ENCODE measurements around the gene PIP5K1C. TPM values are rescaled to one million over a fixed set of nuclear protein-coding genes. Genes with fewer than 3 reads are reported as not detected.

Gene PIP5K1C
- total and polyA plus RNA-seq, 10 of the 15 experiments (the other 5 are each of a cell fraction or from before 2014, with no cell fraction given) = 0.39 to 19.6 (median 5.3) TPM

DNA sequence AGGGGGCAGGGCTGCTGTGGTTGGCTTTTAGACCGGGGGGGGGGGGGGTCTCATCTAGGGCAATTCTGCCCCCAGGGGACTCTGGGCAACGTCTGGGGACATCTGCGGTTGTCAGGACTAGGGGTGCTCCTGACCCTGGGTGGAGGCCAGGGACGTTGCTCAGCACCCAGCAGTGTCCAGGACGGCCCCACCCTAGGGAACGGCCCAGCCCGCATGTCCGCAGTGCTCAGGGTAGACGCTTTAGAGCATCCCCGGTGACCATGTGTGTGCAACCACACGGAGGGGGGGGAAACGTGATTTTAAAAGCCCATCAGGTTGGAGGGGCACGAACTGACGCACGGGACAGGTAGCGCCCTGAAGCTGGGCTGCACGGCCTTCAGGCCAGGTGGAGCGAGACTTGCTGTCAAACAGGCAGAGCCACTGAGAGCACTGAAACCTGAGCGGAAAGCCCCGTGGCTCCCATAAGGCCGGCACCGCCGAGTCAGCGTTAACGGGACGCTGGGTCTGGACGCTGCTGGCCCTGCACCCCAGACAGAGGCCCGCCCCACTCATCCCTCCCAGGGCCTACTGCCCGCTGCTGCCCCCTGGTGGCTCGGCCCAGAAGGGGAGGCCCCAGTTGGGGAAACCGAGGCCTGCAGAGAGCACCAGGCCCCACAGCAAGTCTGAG is 82.0 kb downstream of the PIP5K1C start (continued):
- TF ChIP-seq, protein P1, sequence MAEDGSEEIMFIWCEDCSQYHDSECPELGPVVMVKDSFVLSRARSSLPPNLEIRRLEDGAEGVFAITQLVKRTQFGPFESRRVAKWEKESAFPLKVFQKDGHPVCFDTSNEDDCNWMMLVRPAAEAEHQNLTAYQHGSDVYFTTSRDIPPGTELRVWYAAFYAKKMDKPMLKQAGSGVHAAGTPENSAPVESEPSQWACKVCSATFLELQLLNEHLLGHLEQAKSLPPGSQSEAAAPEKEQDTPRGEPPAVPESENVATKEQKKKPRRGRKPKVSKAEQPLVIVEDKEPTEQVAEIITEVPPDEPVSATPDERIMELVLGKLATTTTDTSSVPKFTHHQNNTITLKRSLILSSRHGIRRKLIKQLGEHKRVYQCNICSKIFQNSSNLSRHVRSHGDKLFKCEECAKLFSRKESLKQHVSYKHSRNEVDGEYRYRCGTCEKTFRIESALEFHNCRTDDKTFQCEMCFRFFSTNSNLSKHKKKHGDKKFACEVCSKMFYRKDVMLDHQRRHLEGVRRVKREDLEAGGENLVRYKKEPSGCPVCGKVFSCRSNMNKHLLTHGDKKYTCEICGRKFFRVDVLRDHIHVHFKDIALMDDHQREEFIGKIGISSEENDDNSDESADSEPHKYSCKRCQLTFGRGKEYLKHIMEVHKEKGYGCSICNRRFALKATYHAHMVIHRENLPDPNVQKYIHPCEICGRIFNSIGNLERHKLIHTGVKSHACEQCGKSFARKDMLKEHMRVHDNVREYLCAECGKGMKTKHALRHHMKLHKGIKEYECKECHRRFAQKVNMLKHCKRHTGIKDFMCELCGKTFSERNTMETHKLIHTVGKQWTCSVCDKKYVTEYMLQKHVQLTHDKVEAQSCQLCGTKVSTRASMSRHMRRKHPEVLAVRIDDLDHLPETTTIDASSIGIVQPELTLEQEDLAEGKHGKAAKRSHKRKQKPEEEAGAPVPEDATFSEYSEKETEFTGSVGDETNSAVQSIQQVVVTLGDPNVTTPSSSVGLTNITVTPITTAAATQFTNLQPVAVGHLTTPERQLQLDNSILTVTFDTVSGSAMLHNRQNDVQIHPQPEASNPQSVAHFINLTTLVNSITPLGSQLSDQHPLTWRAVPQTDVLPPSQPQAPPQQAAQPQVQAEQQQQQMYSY (CRISPR knock-in tag; IDR thresholded peaks at IDR 0.05) = no peak

DNA sequence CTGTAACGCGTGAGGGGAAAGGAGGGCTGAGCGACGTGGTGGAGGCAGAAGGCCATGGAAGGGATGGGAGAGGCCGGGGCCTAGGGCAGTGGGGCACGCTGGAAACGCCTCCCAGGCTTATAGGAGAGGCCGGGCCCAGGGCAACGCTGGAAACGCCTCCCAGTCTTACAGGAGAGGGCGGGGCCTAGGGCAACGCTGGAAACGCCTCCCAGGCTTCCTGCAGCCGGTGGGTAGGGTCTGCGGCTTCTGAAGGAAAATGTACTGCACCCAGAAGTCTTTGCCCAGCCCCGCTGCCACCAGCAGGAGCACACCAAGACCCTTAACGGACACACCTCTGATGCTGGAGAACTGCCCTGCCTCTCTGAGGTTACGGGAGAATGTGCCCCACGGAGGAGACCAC is 82.8 kb downstream of the PIP5K1C start:
- FAIRE-seq = no peak
- no peak overlapping the region for H3K27ac ChIP-seq (ENCODE audit: control insufficient read depth, insufficient read depth)
- DNase-seq (ENCODE audit: low read depth, low spot score) = no peak
- no peak for ATAC-seq
- no peak overlapping the region for H3K4me2 ChIP-seq (ENCODE audit: control insufficient read depth, insufficient read depth)
- BruUV-seq (replicated peaks) = no TSS peak
- H3K9me3 ChIP-seq (replicated peaks; ENCODE audit: control insufficient read depth, insufficient read depth, low read length) = no peaks in the 10 kb centered on the region
- TF ChIP-seq EP300 (IDR thresholded peaks at IDR 0.05; ENCODE audit: borderline replicate concordance in 1 of 2, control insufficient read depth in 1 of 2, low read depth in 2 of 2, low read length in 2 of 2) (no peak), NBN (IDR thresholded peaks at IDR 0.05) (no peak), ZBED1 (IDR thresholded peaks at IDR 0.05; ENCODE audit: borderline replicate concordance) (no peak), MXI1 (IDR thresholded peaks at IDR 0.05; ENCODE audit: low read depth, low read length) (no peak), CREM (IDR thresholded peaks at IDR 0.05; ENCODE audit: low read depth) (no peak), CHD1 (IDR thresholded peaks at IDR 0.05; ENCODE audit: low read depth, low read length) (no peak), TCF12 (IDR thresholded peaks at IDR 0.05; ENCODE audit: low read depth, low read length) (no peak)
- TF ChIP-seq, protein P2, sequence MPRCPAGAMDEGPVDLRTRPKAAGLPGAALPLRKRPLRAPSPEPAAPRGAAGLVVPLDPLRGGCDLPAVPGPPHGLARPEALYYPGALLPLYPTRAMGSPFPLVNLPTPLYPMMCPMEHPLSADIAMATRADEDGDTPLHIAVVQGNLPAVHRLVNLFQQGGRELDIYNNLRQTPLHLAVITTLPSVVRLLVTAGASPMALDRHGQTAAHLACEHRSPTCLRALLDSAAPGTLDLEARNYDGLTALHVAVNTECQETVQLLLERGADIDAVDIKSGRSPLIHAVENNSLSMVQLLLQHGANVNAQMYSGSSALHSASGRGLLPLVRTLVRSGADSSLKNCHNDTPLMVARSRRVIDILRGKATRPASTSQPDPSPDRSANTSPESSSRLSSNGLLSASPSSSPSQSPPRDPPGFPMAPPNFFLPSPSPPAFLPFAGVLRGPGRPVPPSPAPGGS (IDR thresholded peaks at IDR 0.05; ENCODE audit: borderline replicate concordance, insufficient read depth, low read depth, low read length, poor library complexity, severe bottlenecking) = no peak
- TF ChIP-seq, protein P3, sequence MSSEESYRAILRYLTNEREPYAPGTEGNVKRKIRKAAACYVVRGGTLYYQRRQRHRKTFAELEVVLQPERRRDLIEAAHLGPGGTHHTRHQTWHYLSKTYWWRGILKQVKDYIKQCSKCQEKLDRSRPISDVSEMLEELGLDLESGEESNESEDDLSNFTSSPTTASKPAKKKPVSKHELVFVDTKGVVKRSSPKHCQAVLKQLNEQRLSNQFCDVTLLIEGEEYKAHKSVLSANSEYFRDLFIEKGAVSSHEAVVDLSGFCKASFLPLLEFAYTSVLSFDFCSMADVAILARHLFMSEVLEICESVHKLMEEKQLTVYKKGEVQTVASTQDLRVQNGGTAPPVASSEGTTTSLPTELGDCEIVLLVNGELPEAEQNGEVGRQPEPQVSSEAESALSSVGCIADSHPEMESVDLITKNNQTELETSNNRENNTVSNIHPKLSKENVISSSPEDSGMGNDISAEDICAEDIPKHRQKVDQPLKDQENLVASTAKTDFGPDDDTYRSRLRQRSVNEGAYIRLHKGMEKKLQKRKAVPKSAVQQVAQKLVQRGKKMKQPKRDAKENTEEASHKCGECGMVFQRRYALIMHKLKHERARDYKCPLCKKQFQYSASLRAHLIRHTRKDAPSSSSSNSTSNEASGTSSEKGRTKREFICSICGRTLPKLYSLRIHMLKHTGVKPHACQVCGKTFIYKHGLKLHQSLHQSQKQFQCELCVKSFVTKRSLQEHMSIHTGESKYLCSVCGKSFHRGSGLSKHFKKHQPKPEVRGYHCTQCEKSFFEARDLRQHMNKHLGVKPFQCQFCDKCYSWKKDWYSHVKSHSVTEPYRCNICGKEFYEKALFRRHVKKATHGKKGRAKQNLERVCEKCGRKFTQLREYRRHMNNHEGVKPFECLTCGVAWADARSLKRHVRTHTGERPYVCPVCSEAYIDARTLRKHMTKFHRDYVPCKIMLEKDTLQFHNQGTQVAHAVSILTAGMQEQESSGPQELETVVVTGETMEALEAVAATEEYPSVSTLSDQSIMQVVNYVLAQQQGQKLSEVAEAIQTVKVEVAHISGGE (CRISPR knock-in tag; IDR thresholded peaks at IDR 0.05) = no peak
- RAD21 ChIA-PET (ENCODE audit: unreplicated experiment) = no interaction called here
- CTCF ChIA-PET = interaction anchor here (0.7 to 2.3 kb wide), 3 partner anchors 26 to 73 kb away, joined by 3 to 7 read pairs (median 4); no protein-coding TSS in a partner anchor
- H4K20me1 ChIP-seq (ENCODE audit: control insufficient read depth, insufficient read depth) = no peaks in the 10 kb centered on the region
- 90% methylated on average over 13 of the region's 19 CpGs for WGBS (ENCODE audit: insufficient coverage, insufficient replicate concordance, low lambda C conversion rate, missing lambda C conversion rate)
- POLR2A ChIA-PET = no interaction called here
- no peak overlapping the region for H3K9ac ChIP-seq (ENCODE audit: control insufficient read depth, insufficient read depth, low read length)
- no peaks in the 10 kb centered on the region for H3K79me2 ChIP-seq (ENCODE audit: control insufficient read depth, insufficient read depth, low read length)
- H3K4me1 ChIP-seq (ENCODE audit: control insufficient read depth, insufficient read depth, low read length) = no peaks in the 10 kb centered on the region
- in situ Hi-C loops (cut with MboI) (no loop called here), intact Hi-C loops (cut with micrococcal nuclease; ENCODE audit: unreplicated experiment) (no loop called here)
- H2AFZ ChIP-seq (ENCODE audit: control insufficient read depth, low read depth, low read length) = no peak overlapping the region
- no peak overlapping the region for H3K4me3 ChIP-seq
- H3K36me3 ChIP-seq (ENCODE audit: control insufficient read depth in 2 of 2, insufficient read depth in 2 of 2, low read length in 1 of 2) = peaks cover 0 to 11% of the 10 kb centered on the region in 2 experiments; a peak in 3 of 4 replicates
- SMC1A ChIA-PET (ENCODE audit: uncharacterized antibody, unreplicated experiment) = interaction anchor here (1.2 kb wide), 1 partner anchor 30 kb away, joined by 3 read pairs; no protein-coding TSS in a partner anchor
- H3K27me3 ChIP-seq (replicated peaks in 1 of 2; ENCODE audit: control insufficient read depth in 2 of 2, insufficient read depth in 2 of 2, low read length in 1 of 2) = no peaks in the 10 kb centered on the region
